GM18505 (cell line): Measurements from ENCODE around the gene IKZF5.

Source experiments
- ATAC-seq: cut with Tn5 transposase; IDR thresholded peaks from one replicate; pipeline ENCODE4 v1.9.1; 2021; ENCODE audit not compliant: unreplicated experiment
- POLR2A ChIP-seq: IDR thresholded peaks from 4 replicates; pipeline ENCODE4 v1.6.1; 2011; ENCODE audit warnings: borderline replicate concordance; ENCODE audit not compliant: insufficient read depth, insufficient read length; ENCODE audit errors: extremely low read depth

Gene IKZF5

GRCh38 chr10:122988501-122988900, 20.1 kb downstream of the IKZF5 start:
- no peak for ATAC-seq
- no peak for TF ChIP-seq POLR2A

- ATAC-seq, result no peak
- TF ChIP-seq POLR2A, result no peak
Measured at GRCh38 chr10:122986335-122986734, 22.3 kb downstream of the IKZF5 start.

GRCh38 chr10:122984708-122985107, 23.9 kb downstream of the IKZF5 start:
- no peak for ATAC-seq
- TF ChIP-seq POLR2A, result no peak

GRCh38 chr10:122983898-122984297, 24.7 kb downstream of the IKZF5 start:
- TF ChIP-seq POLR2A, result no peak
- no peak for ATAC-seq

DNA sequence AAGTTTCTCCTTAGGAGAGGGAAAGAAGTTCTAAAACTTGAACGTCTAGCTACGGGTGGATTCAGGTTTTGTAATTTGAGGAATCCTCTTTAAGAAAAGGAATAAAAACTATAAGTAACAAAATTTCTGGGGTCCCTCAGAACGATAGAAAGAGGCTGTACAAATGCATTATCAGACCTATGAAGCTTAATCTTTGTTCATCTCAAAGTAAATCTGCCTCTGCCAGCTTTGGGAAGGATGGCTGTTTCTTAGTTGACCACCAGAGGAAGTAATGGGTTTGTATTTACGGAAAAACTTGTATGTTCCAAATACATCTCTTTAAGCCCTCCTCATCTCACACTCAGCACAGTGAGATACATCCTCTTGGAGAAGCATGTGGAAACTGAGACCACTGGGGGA, 27.5 kb downstream of the IKZF5 start:
- TF ChIP-seq POLR2A, result no peak
- no peak for ATAC-seq

DNA sequence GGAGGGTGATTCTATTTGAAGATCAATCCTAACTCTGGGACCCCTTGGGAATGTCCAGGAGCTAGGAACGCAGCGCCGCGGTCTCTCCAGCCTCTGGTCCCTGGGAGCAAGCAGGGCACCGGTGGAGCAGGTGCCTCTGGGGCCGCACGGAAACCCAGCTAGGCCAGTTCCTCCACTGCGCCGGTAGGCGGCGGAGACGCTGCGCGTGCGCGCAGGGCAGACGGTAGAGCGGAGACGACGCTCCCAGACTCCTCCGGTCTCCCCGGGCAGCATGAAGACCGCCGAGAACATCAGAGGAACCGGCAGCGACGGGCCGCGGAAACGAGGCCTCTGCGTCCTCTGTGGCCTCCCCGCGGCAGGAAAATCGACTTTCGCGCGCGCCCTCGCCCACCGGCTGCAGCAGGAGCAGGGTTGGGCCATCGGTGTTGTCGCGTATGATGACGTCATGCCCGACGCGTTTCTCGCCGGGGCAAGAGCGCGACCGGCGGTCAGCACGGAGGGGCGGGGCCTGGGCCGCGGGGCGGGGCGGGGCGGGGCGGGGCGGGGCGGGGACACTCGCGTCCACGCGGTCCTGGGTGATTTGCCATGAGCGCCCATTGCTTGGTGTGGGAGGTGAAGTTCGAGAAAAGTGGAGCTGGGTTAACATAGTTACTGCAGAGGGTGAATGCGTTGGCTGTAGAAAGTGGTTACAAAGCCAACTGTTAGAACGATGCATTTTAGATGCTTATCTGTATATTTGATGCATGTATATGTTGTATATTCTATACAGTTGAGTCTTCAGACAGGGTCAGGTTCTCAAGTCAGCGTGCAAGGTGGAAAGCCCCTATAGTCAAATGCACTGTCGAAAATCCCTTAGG, 28.2 kb downstream of the IKZF5 start, which contains the start of gene PSTK:
TSS of gene PSTK (plus strand) at position 193 of the 857 bp plus-strand sequence. CDS start at position 272, 79 bp downstream.
- ATAC-seq, result peak; percentile 98
- peak; percentile 85 for TF ChIP-seq POLR2A

- ATAC-seq, result no peak
- TF ChIP-seq POLR2A, result no peak
Measured at GRCh38 chr10:122974543-122975064, 34.0 kb downstream of the IKZF5 start.

- no peak for ATAC-seq
- TF ChIP-seq POLR2A, result no peak
Measured at GRCh38 chr10:122974023-122974422, 34.6 kb downstream of the IKZF5 start.

DNA sequence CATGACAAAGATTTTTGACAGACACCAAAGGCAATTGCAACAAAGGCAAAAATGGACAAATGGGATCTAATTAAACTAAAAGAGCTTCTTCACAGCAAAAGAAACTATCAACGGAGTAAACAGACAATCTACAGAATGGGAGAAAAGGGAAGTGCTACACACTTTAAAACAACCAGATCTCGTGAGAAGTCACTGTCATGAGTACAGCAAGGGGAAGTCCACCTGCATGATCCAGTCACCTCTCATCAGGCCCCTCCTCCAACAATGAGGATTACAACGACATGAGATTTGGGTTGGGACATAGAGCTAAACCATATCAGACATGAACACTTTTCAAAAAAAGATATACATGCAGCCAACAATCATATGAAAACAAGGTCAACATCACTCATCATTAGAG, 39.9 kb downstream of the IKZF5 start:
- ATAC-seq, result no peak
- TF ChIP-seq POLR2A, result no peak

GRCh38 chr10:122966879-122967278, 41.7 kb downstream of the IKZF5 start:
- no peak for ATAC-seq
- TF ChIP-seq POLR2A, result no peak

DNA sequence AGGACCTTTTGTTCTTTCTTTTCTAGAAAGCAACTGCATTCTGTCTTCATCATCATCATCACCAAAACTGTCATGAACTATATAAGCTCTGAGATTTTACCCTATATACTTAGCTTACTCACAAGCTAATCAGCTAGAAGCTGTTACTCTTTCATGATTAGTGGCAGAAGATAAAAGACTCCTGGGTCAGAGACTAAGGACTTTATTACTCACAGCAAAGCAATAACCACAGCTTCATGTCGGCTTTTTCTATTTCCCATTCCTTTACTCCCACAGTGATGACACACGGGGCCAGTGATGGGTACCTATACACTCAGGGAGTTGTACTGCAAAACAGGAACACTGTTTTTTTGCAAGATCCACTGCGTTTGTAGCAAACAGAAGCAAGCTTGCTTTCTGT, 46.2 kb downstream of the IKZF5 start:
- no peak for TF ChIP-seq POLR2A
- ATAC-seq, result no peak

DNA sequence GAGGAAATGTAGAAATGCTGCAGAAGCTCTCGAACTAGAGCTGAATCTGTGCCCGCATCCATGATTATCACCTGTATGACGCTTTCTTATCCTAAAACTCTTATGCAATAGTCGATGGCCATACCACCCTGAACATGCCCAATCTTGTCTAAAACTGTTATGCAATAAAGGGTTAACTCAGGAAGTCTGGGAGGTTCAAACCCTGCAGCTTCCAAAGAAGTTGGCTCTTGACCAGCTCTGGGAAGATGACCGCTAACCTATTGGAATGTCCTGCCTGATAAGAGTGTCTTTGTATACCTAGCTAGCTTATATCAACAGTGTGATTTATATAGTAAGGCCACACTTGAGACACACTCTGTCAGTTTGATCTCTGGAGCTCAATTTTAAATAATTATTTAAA, 51.1 kb downstream of the IKZF5 start:
- no peak for TF ChIP-seq POLR2A
- no peak for ATAC-seq

DNA sequence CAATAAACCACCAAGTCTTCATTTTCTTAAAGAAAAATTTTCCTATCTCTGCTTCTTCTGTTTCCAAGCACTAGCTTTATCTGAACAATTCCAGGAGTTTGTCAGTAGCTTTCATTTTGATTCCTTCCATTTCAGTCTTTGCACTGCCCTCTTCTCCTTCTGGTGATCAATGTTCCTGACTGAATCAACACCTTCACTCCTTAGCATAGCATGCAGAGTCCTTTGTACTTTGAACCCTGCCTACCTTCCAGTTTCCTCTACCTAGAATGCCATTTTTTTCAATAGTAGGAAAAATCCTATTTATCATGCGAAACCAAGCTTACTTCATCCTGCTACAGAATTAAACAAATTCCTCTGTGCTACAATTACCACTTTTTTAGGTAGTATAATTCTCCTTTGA, 52.7 kb downstream of the IKZF5 start:
- no peak for TF ChIP-seq POLR2A
- no peak for ATAC-seq

DNA sequence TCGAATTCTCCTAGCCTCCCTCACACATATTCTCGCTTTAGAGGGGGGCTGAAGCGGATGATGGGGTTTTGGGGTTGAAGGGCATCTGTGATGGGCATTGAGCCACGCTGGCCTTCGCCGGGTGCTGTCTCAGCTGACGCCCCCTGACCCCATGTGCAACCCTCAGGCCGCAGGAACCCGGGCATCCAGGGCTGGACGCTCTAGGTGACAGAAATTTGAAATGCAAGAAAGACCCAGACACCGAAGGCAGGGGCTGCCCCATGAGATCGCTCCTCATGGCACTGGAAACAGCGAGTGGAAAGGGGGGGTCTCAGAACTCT, 53.9 kb downstream of the IKZF5 start:
- TF ChIP-seq POLR2A, result no peak
- no peak for ATAC-seq
